GM18520 (cell line): Measurements from ENCODE around the gene CORO1C.

Experiments
- ATAC-seq: cut with Tn5 transposase; IDR thresholded peaks from one replicate; pipeline ENCODE4 v1.9.1; 2021; ENCODE audit not compliant: unreplicated experiment

The CORO1C gene

DNA sequence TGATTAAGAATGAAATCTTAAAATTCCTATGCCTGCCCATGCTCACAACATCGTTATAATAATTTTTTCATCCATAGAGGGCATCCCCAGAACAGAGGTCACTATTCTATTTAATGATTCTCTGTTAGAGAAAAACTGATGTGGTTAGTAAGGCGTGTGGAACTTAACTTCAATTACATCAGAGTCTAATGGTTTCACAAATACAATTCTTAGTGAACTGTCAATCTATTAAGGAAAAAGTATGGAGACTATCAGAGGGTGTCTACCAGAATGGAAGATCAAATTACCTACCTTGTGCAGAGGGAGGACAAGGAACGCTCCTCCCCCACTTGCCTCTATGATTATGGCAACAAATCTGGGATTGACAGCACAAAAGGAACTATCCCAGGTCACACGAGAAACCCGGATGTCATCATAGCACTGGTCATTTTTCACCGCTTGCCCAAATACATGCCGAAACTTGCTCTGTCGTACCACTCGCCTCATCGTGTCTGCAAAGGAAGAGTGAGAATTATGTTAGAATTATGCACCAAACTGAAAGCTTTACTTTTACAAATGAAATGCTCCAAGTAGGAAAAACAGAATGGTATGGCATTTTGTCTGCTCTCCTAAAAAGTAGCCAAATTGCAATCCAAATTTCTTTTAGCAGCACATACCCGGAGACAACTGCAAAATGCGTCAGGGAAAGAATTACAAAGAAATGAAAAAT lies 30.3 kb downstream of the CORO1C start:
- ATAC-seq, result no peak

DNA sequence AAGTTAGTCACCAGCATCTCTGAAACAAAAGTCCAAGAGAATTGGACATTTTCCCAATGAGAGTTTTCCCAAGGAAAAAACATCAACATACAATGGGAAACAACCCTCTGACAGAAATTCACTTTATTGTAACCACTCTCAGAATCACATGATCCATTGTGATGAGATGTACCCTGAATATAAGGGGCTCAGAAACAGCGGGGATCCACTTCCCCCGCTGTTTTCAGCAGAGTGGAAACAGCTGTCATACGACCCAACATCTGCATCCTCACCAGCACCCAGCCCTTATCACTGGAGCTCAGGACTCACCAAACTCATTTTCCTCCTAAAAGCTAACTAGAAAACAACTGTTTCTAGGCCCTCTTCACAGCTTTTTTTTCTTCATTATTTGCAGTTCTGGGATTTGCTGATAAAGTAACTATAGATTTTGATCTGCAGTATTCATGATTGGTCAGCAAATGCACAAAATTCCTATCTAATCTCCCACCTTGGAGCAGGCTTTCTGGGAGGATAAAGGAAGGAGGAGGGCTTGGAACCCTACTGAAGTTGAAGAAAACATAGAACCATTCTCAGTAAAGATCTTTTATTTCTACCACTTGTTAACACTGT lies 31.3 kb downstream of the CORO1C start:
- no peak for ATAC-seq

DNA sequence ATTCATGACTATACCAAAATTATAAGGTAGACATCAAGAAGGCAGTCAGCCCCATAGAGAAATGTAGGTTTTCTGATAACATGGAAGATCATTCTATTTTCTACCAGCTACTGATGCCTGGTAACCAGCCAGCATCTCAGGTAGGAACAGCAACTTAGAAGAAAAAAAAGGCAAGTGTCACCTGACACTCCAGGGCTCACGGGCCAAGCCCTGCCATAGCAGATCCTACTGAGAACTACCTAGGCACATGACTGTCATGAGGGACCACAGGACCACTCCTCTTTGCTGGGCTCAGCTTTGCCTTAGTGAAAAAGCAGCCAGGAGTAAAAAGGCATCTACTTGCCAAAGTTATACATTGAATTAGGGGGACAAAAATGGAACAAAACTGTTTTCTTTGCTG lies 33.4 kb downstream of the CORO1C start:
- ATAC-seq, result no peak

DNA sequence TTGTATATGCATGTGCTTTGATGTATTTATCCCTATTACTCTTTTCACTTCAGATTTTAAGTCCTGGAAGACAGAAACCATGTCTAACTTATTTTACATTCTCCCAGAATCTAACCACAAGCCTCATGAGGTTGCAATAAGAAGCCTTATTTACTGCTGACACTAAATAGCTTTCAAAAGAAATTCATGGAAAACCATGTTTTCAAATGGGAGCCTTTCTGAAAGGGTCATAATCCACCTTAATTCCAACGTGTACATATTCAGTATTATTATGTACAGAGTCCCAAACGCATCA lies 34.4 kb downstream of the CORO1C start:
- no peak for ATAC-seq

DNA sequence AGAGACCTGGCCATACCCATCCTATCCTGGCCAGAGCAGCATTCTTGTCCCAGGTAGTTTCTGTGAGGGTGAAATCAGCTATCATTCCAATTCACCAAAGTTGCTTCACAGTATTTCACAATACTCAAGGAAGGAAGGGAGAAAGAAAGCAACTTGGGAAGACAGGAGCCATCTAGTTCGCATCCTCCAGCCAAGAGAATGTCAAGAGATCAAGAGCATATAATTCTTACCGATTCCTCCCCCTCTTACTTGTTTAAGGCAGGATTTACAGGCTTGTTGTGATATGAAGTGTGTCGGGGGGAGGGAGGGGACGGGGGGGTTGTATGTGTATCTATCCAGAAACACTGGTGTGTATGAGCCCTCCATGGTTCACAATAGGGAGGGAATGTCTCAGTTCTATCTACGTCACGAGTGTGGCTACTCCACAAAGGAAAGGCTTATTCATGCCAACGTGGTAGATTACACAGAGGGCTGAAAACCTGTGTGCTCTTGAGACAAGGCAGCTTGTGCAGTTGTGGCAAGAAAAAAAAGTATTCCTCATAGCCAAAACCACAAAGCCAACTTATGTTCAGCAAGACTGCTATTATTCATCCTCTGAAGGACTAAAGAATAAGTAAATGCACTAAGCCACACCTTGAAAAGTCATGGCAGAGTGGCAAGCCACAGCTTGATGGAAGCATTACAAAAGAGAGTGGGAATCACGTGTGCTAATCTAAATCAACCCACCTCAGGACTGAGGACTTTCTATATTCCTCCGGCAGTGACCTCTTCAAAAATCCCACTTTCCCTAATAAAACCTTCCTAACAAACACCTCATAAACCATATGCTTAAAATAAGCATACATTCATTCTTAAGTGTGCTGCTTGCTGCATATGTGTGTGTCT lies 35.0 kb downstream of the CORO1C start:
- no peak for ATAC-seq

DNA sequence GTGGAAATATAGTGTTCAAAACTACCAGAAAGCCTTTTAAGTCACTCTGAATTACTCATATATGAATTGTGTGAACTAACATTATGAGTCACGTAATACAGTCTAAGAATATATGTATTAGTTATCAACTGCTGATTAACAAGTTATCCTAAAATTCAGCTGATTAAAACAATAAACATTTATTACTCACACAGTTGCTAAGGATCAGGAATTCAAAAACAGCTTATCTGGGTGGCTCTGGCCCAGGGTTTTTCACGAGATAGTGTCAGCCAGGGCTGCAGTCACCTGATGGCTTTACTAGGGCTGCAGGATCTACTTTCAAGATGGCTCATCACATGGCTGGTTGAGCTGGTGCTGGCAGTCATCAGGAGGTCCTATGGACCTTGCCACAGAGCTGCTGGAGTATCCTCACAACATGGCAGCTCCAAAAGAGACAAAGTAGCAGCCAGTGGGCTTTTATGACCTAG lies 36.5 kb downstream of the CORO1C start:
- no peak for ATAC-seq

DNA sequence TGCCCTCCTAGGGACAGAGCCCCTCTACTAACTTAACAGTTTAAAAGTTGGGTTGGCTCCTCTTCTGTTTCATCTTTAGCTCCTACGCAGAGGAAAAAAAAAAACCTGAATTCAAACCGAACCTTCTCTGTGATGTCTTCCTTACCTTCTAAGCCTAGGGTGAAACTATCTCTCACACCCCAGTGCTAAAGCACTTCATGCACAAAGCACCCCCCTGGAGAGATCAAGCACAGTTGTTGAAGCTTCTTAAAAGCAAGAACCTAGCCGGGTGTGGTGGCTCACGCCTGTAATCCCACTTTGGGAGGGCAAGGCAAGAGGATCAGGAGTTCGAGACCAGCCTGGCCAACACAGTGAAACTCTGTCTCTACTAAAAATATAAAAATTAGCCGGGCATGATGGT lies 37.6 kb downstream of the CORO1C start:
- ATAC-seq, result no peak

DNA sequence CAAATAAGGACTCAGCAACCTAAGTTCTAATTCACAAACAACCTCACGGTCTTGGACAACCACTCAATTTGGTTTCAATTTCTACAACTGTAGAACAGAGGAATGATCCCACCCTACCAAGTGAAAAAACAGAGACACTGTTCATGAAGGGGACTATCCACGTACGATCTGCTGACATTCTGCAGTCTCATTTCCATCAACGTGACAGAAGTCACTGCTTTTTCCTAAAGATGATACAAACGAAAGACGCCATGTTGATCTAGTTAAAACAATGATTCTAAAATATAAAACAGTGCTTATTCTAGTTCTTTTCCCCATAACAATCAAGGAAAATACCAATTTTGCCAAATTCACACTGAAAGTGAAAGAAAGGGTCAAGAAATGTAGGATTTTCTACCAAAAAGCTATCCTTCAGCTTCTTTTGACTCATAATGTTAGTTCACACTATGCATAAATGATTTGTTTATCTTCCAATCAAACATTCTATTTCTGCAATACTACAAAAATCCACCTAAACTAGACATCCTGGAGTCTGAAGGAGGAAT lies 38.1 kb downstream of the CORO1C start:
- ATAC-seq, result no peak

DNA sequence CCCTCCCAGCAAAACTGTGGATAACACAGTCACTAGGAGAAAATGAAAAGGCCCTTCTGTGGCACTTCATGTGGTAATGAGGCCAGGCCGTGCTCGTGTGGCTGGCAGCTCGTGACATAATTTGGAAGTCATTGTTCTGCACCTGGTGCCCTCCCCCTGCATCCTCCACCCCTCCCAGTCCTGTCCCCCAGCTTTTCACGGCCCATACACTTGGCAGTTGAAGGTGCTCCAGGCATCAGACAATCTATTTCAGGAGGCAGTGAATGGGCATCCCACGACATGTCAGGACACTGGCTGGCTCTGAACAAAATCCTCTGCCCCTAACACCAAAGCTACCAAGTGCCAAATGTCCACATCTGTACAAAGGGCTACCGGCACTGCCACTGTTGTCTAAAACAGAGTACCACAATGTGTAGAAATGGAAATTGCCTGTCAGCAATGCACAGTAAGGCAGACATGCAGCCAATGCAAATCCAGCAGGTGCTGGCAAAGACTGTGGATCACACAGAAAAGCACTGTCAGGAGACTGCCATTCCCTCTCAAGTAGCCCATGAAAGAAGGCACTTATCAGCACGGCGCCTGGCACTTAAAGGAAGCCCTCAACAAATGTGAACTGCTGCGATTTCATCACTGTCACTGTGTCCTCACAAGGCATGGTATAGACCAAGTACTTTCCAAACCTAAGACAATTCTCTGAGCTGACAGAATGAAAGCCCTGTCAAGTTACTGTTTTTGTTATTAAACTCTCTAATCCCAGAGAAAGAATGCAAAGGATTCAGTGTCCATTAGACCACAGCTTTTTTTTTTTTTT lies 39.1 kb downstream of the CORO1C start:
- ATAC-seq, result no peak

DNA sequence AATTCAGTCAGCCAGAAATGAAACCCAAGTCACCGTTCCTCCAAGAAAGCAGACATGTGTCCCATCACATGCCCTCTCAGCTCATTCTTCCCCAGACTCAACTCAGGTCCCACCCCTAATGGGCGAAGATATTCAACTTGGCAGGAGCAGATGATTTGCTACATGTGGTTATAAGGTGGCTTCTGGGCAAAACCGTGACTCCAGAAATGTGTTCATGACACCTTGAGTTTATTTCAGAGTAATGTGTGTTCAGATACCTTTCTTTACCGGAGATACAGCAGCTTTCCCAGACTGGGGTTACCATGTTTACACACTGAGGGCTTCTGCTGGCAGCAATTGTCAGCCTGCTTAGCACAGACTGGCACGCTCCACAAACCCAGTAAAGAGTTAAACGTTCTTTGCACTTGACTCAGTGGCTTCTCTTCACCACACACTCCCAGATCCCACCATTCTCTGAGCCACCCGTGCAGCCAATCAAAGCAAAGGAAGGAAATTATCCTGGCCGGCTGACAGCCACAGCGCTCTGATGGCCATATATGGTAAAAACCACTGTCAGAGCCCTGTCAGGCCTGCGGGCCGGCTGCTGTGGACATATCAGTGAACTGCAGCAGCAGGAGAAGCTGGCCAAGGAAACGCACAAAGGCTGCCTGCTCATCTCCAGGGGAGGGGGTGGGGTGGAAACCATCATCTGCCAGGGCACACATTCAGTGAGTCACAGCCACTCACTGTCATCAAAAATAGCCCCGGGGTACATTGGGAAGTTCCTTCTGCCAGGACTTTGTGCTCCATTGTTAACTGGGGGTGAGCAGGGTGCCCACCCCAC lies 39.9 kb downstream of the CORO1C start:
- ATAC-seq, result peak; percentile 49

DNA sequence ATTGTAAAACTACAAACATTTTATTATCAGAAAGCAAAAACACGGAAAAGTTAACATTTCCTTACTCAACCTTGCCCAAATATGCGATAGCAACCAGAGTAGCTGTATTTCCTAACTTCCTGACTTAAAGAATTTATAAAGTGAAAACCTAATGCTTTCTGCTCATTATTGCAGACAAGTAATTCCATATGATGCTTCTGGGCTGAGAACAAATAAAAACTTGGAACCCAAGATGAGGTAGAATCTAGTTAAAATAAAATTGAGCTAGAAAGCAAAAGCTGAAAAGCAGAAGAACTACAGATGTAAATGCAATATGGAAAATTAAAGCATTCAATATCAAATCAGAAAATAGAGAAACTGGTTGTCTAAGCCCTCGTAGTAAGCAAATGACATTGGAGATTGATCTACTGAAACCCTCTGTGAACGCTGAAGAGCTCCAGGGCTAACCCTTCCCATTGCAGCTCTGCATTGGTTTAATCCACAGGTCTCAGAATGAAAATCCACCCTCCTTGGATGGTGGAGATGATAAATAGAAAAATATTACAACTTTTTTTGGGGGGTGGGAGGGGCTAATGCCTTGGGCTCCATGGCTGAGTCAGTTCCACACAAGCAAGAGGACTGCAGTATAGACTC lies 40.7 kb downstream of the CORO1C start:
- ATAC-seq, result no peak

DNA sequence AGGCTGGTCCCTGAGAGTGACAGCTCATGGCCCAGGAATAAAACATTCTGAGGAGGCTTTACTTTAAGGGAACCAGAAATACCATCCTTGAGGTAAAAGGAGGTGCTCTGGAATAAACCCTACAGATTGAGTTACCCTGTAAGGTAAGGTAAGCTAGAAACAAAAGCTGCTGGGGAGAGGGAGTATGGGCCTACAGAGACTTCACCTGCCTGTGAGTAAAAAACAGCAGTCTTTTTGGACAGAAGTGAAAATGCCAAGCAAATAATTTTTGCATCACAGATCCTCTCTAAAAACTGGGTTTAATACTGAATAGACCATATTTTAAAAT lies 41.2 kb downstream of the CORO1C start:
- ATAC-seq, result no peak

DNA sequence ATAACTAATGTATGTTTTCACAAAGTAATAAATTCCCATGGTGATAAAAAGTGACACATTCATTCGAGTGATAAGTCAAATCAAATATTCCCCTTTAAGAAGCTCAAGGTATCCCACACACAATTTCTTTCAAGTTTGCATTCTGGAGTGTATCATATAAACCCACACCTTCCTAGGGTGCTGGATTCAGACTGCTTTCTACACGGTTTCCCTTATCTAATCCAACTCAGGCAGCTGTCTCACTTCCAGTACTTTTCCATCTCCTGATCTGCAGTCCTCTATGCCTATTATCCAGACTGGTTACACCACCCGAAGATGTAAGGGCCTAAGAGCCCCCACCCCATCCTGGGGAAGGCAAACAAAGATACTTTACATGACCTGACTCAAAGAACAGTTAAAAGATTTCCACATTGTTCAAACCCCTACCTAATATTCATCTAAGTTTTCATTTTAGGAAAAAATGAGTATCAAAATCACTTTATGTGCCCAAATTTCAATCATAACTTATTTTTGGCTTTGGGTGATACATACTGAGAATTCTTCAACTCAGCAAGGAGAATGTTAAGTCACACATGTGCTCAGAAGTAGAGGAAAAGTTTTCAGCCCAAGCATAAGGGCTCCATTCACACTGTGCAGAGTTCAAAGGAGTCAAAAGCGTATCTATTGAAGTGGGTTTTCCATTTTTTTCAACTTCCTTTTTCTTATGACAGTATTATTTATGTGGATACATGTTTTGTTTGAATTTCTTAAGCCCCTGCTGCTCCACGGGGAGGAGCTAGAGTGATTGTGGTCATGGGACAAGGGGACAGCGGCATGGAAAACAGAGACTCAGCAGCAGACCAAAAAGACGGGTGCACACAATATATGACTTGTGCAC lies 41.8 kb downstream of the CORO1C start:
- ATAC-seq, result no peak

DNA sequence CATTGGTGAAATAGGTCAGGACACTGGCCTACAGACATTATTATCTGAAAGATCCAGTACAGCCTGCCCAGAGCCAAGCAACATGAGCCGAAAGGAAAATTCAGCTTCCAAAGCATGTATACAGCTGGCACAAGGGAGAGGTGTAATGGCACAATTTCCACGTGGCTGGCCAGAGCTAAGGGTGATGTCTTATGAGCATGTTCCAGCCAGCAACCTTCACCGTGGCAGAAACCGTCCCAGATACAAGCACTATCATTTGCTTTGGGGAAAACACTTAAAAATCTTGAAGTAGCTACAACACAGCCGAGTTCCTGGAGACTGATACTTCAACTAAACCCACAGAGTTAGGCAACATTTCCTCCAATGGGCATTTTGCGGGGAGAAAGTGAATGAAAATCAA lies 44.5 kb downstream of the CORO1C start:
- no peak for ATAC-seq

DNA sequence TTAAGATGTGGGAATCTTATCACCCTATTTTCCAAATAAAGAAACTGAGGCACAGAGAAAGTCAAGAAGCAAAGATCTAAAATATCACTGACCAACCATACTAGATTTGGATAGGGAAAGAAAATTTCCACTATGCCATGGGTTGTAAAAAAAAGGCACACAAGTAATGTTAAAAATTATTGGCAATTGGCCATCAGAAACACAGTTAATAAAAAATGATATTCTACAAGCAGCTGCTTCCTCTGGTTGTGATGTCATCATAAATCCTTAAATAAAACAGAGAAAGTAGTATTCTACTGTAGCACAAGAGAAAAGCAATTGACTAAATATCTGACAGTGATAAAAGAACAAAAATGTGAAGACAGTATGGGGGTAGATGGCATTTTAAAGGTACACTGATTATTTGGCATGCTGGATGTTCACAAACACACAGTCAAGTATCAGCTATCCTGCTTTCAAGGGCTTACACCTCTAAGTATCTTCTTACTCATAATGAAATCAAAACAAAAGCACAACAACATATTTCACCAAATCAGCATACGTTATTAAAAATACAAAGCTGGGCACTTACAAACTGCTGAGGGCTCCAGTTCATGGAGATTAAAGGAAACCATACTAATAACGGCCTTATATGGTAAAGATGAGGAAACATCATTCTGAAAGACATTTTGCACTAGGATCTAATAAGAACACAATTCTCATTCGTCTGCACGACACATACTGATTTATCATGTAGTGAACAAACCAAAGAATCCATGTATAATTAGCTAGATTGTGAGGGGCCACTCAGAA lies 45.7 kb downstream of the CORO1C start:
- ATAC-seq, result no peak

DNA sequence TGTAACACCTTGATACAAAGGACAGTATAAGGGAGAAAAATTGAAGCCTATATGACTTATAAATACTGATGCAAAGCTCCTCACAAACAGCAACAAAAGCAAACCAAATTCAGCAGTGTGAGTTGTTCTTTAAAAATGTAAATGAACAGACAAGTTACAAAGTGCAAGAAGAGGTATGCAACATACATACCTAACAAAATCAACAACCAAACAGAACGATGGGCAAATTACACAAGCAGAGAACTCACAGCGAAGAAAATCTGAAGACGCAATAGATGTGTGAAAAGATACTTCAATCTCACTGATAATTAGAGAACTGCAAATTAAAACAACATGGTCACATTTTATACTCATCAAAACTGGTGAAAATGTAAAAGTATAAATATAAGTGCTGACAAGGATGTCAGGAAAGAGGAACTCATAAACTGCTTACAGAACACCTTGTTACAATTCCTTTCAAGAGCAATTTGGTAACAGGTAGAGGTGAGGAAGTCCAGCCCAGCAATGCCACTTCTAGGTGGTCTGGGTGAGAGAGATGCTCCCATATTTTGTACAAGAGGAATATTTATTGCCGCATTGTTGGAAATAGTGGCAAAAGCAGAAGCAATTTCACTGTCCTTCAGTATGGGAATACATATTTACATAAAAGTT lies 47.3 kb downstream of the CORO1C start:
- no peak for ATAC-seq

DNA sequence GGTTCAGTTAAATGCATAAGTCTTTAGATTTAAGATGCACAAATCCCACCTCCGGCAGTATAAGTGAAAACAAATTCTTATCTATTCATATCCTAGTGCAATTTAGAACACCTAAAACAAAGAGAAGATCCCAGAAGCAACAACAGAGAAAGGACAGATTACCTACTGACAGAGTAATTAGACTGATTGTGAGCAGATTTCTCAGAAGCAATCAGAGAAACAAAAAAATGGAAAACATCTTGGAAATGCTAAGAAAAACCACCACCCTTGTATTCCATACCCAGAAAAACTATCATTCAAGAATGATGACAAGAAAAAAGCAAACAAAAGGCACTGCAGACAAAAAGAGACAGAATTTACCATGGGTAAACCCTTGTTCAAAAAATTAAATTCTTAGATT lies 50.0 kb downstream of the CORO1C start:
- no peak for ATAC-seq
